Measurements from ENCODE around the gene ESR2. TPM values are rescaled to one million over a fixed set of nuclear protein-coding genes. Genes with fewer than 3 reads are reported as not detected.

Gene ESR2
- total RNA-seq, 1 donor from 2014 or later: 0.16 TPM

GRCh38 chr14:64178814-64179213 lies 115.4 kb downstream of the ESR2 start:
- Mint-ChIP-seq H3K27ac (ENCODE audit: unreplicated experiment) (no peak overlapping the region), H3K27me3 (ENCODE audit: unreplicated experiment) (no peaks in the 10 kb centered on the region), H3K4me3 (ENCODE audit: unreplicated experiment) (no peak overlapping the region), H3K36me3 (ENCODE audit: unreplicated experiment) (peaks cover 7% of the 10 kb centered on the region), H3K9me3 (ENCODE audit: unreplicated experiment) (no peaks in the 10 kb centered on the region), H3K4me1 (ENCODE audit: unreplicated experiment) (no peaks in the 10 kb centered on the region)
- no peak for DNase-seq (ENCODE audit: extremely low spot score, unreplicated experiment)
- TF ChIP-seq CTCF (IDR thresholded peaks at IDR 0.05): no peak

- Mint-ChIP-seq H3K4me3 (ENCODE audit: unreplicated experiment) (no peak overlapping the region), H3K4me1 (ENCODE audit: unreplicated experiment) (no peaks in the 10 kb centered on the region), H3K27me3 (ENCODE audit: unreplicated experiment) (no peaks in the 10 kb centered on the region), H3K36me3 (ENCODE audit: unreplicated experiment) (peaks cover 11% of the 10 kb centered on the region), H3K27ac (ENCODE audit: unreplicated experiment) (no peak overlapping the region), H3K9me3 (ENCODE audit: unreplicated experiment) (no peaks in the 10 kb centered on the region)
- DNase-seq (ENCODE audit: extremely low spot score, unreplicated experiment): no peak
- no peak for TF ChIP-seq CTCF (IDR thresholded peaks at IDR 0.05)
Measured at GRCh38 chr14:64176330-64176729, 117.8 kb downstream of the ESR2 start.

- no peak for DNase-seq (ENCODE audit: extremely low spot score, unreplicated experiment)
- Mint-ChIP-seq H3K36me3 (ENCODE audit: unreplicated experiment) (peaks cover 14% of the 10 kb centered on the region), H3K27me3 (ENCODE audit: unreplicated experiment) (no peaks in the 10 kb centered on the region), H3K4me1 (ENCODE audit: unreplicated experiment) (no peaks in the 10 kb centered on the region), H3K4me3 (ENCODE audit: unreplicated experiment) (no peak overlapping the region), H3K27ac (ENCODE audit: unreplicated experiment) (no peak overlapping the region), H3K9me3 (ENCODE audit: unreplicated experiment) (no peaks in the 10 kb centered on the region)
- no peak for TF ChIP-seq CTCF (IDR thresholded peaks at IDR 0.05)
Measured at GRCh38 chr14:64174922-64175782, 119.0 kb downstream of the ESR2 start.

- no peak for DNase-seq (ENCODE audit: extremely low spot score, unreplicated experiment)
- Mint-ChIP-seq H3K36me3 (ENCODE audit: unreplicated experiment) (peaks cover 16% of the 10 kb centered on the region), H3K9me3 (ENCODE audit: unreplicated experiment) (no peaks in the 10 kb centered on the region), H3K4me1 (ENCODE audit: unreplicated experiment) (peaks cover 6% of the 10 kb centered on the region), H3K27me3 (ENCODE audit: unreplicated experiment) (no peaks in the 10 kb centered on the region), H3K27ac (ENCODE audit: unreplicated experiment) (no peak overlapping the region), H3K4me3 (ENCODE audit: unreplicated experiment) (no peak overlapping the region)
- TF ChIP-seq CTCF (IDR thresholded peaks at IDR 0.05): no peak
Measured at GRCh38 chr14:64170181-64170580, 124.0 kb downstream of the ESR2 start.

GRCh38 chr14:64159588-64159987 lies 134.6 kb downstream of the ESR2 start:
- Mint-ChIP-seq H3K36me3 (ENCODE audit: unreplicated experiment) (peaks cover 13% of the 10 kb centered on the region), H3K27me3 (ENCODE audit: unreplicated experiment) (no peaks in the 10 kb centered on the region), H3K4me1 (ENCODE audit: unreplicated experiment) (no peaks in the 10 kb centered on the region), H3K9me3 (ENCODE audit: unreplicated experiment) (no peaks in the 10 kb centered on the region), H3K4me3 (ENCODE audit: unreplicated experiment) (no peak overlapping the region), H3K27ac (ENCODE audit: unreplicated experiment) (no peak overlapping the region)
- no peak for DNase-seq (ENCODE audit: extremely low spot score, unreplicated experiment)
- no peak for TF ChIP-seq CTCF (IDR thresholded peaks at IDR 0.05)
